GM19239 (cell line): ENCODE results near the gene GABBR2.
"Not testable (repeated sequence)": the region's sequence is repeated elsewhere in the genome, so short reads cannot be mapped to it uniquely, and the experiment has no call there.

ENCODE experiments used
- DNase-seq: peaks from one replicate; pipeline ENCODE4 v3.0.0; 2011; ENCODE audit warnings: low spot score; ENCODE audit not compliant: insufficient read length
- FAIRE-seq: peaks from 2 replicates; lab custom pipeline; 2011; peaks lifted over from hg19 to GRCh38; lab: Jason Lieb, UNC

The GABBR2 gene

DNA sequence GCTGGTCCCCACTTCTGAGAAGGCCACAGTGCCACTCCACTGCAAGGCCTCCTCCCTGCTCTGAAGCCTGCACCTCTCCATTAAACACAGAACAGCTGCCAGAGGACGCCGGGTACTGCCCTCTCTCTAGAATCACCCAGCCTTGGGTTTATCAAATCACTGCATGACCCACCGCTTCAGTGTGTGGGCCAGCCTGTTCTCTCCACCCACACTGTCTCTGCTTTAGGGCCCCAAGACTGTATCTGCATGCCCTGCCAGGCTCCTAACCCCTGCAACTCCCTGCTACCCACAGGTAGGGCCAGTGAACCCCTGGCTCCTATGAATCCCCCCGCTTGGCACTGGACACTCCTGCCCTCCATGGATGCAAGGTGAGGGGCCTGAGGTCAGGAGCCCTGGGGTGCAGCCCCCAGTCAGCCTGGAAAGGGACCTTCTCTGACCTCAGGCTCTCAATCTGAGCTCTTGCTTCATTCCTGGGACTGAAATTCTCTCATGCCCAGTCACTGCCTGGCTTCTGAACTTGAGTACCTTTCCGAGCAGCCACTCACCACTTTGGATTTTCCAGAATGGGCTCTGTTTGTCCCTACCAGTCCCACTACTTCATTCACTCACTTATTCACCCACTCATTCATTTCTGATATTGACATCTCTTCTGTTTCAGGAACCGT, 206.3 kb downstream of the GABBR2 start:
- DNase-seq (no peak), FAIRE-seq (no peak)

DNA sequence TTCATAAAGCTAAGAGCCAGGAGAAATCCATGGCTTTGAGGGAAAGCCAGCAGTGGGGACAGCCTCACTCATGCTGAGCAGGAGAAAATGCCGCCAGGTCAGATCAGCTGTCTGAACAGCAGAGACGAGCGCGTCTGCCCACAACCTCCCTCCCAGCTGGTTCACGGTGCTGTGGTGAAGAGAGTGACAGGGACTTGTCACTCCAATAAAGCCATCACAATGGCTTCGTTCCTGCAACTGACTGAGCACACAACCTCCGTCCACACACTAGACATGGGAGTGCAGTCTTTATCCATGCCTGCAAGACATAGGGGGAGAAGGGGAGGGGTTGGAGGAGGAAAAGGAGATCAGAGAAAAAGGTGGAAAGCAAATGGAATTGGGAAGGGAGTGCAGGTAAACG, 206.9 kb downstream of the GABBR2 start:
- DNase-seq: no peak
- no peak for FAIRE-seq

DNA sequence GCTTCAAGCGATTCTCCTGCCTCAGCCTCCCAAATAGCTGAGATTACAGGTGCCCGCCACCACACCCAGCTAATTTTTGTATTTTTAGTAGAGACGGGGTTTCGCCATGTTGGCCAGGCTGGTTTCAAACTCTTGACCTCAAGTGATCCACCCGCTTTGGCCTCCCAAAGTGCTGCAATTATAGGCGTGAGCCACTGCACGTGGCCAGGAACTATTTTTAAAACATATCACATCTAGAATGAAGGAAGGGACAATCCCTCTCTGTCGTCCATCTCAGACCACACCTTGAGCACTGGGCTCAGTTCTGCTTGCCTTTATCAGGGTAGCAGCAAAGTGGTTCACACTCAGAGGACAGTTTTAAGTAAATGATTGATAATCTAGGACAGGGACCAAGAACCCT, 207.5 kb downstream of the GABBR2 start:
- FAIRE-seq, DNase-seq: not testable (repeated sequence)

DNA sequence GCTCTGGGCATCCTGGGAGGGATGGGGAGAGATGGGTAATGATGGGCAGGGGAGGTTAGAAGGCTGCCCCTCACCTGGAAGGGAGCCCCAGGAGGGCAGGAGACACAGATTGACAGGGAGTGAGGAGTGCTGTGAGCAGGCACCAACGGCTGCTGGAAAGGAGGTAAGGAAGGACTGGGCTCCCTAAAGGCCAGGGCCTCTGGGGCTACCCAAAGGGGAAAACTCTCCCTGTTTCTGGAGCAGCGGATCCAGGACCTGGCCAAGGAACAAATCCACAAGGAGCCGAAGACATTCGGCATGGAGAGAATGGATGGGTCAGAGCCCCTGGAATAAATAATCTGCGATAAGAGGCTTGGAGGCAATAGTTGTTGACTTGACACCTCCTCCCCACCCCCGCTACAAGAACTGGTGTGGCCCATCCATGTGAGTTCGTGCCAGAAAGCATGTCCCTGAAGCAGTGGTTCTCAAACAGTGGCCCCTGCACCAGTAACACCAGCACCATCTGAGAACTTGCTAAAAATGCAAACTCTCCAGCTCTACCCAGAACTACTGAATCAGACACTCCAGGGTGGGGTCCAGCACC, 208.3 kb downstream of the GABBR2 start:
- no peak for DNase-seq
- FAIRE-seq: no peak

DNA sequence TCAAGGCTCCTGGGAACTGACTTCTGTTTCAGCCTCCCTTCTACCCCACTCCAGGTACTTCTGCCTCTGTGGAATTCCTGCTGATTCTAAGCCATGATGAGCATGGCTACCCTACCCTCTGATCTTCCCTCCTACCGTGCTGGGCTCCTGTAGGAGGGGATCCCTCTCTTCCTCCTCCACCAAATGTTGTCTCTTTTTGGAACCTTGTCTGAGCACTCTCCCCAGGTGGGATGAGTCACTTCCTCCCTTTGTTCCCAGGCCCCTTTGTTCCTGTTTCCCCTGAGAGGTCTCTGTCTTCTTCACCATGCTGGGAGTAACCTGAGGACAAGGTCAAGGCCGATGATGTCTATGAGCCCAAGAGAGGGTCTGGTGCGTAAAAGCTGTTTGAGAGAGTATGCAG, 213.2 kb downstream of the GABBR2 start:
- FAIRE-seq (no peak), DNase-seq (no peak)

DNA sequence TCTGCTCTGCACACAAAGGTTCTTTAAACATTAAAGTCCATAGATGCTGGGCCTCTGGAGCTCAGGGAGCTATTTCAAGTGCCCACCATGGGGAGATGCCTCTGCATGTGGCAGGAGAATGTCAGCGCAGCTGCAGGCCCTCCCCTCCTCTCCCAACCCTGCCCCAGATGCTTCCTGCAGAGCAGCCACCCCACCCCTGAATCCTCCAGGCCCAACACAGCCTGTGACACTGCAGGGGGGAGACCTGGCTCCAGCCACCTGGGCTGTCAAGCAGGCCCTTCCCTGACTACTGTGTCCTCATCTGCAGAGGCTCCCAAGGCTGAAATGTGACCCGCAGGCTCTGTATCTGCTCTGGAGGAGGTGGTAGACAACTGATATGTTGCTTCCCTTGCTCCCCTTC, 213.9 kb downstream of the GABBR2 start:
- no peak for FAIRE-seq
- no peak for DNase-seq

DNA sequence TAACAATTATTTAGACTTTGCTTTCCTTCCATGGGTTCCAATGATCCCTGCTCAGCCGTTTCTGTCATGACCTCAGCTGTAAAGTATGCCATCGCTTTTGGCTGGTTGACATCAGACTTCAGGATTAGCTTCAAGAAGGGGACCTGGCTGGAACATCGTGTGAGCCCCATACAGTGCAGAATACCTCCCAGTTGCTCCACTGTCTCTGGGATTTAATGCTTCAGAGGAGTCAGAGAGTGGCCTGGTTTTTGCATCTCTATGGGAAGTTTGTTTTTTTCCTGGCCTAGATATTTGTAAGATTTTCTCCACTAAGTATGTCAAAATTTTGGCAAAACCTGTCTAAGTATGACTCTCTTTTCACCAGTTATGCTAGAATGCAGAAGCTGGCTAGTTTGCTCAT, 216.9 kb downstream of the GABBR2 start:
- DNase-seq (no peak), FAIRE-seq (no peak)

DNA sequence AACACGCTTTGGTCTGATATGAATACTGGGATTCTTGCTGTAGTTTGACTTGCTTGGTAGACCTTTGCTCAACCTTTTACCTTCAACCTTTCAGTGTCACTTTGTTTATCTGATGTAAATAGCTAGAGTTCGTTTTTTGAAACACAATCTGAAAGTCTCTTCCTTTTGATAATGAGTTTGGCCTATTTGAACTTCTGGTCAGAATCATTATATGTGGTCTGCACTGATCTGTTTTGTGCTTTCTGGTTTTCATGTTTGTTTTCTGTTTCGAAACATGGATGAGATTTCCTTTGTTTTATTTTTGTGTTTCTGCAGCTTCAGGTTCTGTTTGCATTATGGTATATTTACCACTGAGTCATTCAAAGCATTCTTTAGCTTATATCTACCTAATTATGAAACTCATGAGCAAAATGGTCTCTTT, 217.5 kb downstream of the GABBR2 start:
- DNase-seq: no peak
- FAIRE-seq: no peak

DNA sequence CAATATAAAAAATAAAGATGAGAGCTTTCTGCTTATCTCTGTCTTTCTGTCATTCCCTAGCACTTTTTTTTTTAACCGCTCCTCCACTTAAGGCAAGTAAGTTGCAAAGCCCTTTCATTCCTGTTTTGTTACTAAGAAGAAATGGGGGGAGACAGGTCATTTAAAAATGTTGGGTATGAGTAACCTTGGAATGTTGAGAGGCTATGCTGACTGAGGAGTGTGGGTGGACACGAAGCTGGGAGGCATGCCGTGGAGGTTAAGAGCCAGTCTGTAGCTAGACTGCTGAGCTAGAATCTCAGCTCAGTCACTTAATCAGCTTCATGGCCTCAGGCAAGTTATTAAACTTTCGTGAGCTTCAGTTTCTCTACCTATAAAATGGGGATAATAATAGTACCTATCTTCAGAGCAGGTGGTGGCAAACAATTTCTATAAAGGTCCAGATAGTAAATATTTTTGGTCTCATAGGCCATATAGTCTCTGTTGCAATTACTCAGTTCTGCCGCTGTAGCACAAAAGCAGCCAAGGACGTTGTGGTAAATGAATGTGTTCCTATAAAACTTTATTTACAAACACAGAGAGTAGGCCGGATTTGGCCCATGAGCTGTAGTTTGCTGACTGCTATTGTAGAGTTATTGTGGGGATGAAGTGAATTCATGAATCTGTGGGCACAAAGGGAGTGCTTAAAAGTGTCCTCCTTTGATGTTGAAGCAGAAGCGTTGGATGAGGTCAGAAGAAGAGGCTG, 220.0 kb downstream of the GABBR2 start:
- FAIRE-seq (no peak), DNase-seq (no peak)

DNA sequence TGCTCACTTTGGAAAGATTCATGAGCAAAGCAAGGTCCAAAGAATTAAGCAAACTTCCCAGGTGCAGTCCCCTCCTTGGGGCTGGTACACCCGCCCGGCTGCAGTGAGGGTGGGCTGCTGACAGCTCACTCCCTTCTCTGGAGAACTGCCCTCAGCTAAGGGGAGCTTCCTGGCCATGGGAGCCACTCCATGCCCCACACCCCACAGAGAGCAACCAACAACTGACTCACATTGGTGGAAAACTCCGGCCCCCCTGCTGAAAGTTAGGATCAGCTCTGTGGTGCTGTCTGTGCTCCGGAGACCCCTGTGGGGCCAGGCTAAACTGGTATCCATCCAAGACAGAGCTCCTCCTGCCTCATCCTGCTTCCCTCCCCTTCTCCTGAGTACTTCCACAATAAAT, 223.0 kb downstream of the GABBR2 start:
- DNase-seq (no peak), FAIRE-seq (no peak)

DNA sequence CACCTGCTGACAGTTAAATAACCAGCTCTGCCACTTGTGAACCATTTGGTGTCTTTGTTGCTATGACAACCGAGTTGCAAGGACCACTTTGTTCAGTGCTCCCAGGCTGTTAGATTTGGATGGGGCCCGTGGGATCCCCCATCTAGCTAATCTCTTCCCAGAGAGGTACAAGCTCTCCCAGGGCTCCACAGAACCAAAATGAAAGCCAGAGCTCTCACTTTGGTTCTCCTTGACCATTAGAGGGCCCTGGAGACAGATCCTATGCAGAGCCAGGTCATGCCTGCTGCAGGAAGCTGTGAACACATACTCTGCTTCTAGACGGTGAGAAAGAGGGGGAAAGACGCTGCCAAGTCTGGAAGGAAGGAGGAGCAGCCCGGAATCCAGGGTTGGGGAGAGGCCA, 224.6 kb downstream of the GABBR2 start:
- DNase-seq: no peak
- FAIRE-seq: no peak

DNA sequence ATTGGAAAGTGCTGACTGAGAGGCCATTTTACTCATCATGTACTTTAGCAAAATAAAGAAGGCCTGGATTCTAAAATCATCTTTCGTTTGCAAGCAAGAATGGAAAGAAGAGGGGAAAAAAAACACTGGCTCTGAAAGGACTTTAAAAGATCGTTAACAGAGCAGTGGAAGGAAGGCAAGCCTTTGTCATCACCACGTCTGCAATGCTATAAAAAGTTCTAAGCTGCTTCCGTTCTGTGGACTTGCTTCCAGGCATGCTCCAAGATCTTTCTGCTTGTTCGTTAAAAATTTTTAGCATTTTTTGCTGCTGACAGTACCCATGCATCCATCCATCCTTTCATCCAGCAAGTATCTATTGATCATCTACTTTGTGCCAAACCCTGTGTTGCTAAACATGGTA, 226.5 kb downstream of the GABBR2 start:
- FAIRE-seq: no peak
- no peak for DNase-seq

DNA sequence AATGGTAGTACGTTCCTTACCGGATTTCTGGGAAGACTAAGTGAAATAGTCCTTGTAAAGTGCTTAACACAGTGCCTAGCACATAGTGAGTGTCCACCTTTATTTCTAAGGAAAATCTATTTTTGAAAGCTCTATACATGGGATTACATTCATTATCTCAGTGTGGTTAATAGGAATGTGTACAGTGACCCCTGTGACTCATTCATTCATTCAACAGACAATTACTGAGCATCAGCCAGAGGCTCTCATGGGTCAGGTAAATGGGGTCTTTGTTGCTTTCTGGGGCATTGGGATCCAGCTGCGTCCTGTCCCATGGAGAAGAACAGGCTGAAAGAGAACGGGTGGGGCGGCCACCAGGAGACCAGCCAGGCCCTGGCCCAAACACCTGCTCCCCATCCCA, 227.1 kb downstream of the GABBR2 start:
- FAIRE-seq: no peak
- DNase-seq: no peak

DNA sequence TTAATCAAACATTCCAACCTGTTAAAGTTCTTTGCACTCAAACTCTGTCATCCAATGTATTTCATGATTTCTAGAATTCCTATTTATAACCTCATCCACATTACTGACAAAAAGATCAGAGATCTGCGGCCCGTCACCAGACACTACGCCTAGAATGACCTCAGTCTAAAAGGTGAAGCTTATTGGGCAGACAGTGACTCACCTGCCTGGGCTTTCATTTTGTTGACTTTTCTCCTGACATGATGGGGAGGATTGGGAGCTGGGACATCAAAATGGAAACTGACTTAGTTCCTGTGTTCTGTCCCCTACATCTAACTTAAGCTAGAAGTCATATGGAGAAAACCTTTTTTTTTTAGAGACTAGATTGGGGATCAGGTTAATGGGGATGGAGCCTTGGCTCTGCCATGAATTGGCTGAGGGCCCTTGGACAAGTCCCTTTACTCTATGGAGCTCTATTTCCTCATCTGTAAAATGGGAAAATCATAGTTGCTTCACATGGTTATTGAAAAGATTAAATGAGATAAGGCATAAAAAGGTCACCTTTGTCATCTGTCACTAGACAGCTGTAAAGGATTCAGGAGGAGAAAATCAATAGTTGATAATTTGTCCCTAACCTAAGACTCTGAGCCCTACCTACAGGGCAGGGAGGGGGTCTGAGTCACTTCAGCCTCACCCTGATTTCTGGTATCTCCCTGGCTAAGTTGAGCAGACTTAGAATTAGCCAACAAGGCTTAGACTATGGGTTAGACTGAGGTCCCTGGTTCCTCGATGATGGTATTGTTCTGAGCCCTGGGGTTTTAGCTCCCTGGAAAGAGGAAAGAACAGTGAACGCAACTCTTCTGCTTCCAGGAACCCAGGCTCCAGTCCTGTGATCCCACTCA, 228.5 kb downstream of the GABBR2 start:
- DNase-seq (no peak), FAIRE-seq (no peak)

DNA sequence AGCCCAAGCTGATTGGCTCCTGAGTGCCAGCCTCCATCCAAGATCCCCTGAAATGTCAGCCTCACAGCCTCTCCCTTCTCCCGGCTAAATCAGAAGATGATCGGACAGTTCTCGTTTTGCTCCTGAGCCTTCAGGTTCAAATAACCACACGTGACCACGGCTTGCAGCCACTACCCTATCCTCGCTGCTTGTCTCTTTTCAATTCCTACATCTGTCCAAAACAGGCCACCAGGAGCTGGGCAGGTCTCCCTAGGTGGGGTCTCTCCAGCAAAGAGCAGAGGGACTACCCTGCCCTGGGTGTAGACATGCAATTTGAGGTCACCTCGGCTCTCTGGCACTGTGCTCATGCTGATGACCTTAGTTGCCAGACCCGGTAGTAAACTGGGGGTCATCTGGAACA, 229.3 kb downstream of the GABBR2 start:
- FAIRE-seq: no peak
- no peak for DNase-seq

DNA sequence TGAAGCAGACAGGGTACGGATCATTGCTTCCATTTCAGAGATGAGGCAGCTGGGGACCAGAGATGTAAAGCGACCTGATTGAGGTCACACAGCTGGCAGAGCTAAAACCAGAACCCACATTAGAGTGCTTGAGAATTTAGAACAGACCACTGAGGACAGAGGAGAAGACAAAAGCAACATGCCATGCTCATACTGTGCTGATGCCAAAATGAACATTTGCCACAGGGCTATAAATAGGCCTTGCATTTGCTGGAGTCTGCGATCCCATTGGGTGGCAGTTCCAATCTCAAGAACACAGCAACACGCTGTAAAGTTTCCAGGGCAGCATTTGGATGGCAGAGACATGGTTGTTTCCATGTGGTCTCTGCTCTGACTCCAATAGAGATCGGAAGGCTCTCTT, 230.9 kb downstream of the GABBR2 start:
- DNase-seq (no peak), FAIRE-seq (no peak)

DNA sequence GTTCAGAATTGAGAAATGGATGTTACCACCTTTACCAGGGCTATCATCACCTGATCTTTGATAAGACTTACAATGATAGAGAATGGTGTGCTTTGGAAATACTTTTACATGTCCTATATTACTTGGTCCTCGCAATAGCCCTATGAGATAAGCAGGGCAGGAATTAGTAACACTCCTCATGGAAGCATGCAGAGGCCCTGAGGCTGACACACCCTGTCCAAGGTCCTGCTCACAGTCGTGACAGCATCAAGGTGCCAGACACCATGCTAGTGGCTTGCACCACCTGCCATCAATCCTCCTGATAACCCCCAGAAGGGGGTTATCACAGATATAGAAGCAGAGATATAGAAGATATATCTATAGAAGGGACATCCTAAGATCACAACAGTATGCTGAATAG, 236.5 kb downstream of the GABBR2 start:
- no peak for FAIRE-seq

DNA sequence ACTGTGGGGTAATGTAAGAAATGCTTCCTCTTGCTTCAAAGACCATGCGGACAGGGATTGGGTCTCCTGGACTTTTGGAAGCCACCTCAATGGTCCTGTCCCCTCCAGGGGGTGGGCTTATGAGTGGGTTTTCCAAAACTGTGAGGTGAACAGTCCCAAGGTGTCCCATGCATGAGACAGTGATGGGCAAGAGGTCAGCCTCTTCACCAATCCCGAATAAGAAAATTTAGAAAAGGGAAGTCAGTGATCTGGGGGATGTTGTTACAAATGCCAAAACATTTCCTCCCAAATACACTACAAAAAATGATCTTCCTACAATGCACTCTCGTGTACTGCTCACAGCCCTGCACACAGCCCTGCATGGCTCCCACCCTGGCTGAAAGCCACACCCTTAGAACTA, 237.6 kb downstream of the GABBR2 start:
- DNase-seq (no peak), FAIRE-seq (no peak)

More for the DNA sequence above, 236.5 kb downstream of the GABBR2 start:
- no peak for DNase-seq

DNA sequence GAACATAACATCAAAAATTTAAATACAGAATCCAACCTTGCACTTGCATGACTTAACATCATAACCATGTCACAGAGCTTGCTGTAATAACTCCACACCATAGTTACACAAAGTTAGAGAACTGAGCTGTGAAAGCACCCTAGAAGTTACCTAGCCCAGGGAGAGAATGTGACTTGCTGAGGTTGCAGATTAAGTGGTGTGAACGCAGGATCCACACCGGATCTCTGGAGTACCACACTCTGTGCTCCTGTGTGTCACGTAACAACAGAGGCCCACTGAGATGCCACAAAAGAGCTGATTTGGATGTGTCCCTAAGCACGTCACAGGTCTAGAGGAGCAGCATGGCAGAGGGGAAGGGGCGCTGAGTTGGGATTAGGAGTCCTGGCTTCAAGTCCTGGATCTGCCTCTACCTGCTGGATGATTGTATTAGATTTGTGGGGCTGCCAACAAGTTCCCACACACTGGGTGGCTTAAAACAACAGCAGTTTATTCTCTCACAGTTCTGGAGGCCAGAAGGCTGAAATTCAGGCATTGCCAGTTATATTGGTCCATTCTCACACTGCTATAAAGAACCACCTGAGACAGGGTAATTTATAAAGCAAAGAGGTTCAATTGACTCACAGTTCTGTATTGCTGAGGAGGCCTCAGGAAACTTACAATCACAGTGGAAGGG, 240.0 kb downstream of the GABBR2 start:
- FAIRE-seq (no peak), DNase-seq (no peak)

DNA sequence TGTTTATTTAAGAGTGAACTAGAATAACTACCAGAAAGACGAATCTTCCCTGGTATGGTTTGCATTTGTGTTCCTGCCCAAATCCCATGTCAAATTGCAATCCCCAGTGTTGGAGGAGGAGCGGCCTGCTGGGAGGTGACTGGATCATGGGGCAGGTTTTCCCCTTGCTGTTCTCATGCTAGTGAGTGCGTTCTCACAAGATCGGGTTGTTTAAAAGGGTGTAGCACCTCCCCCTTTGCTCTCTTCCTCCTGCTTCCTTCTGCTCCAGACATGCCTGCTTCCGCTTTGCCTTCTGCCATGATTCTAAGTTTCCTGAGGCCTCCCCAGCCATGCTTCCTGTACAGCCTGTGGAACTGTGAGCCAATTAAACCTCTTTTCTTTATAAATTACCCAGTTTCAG, 242.9 kb downstream of the GABBR2 start:
- DNase-seq (no peak), FAIRE-seq (no peak)
